ENCODE results near the gene REEP3. TPM values are rescaled to one million over a fixed set of nuclear protein-coding genes. Genes with fewer than 3 reads are reported as not detected.
A peak's percentile ranks its signal among the peaks of the same experiment; 100 is the strongest.

Gene REEP3
- total RNA-seq, 6 donors from 2014 or later: 23.6 to 63.9 (median 41.8) TPM

GRCh38 chr10:63481815-63482421 is 39.3 kb upstream of the REEP3 start:
- peak overlapping the region; percentile 28 to 66 (median 50) for H3K27ac ChIP-seq
- peak in 2 of 4 donors; percentile 78 to 83 for TF ChIP-seq EP300 (IDR thresholded peaks at IDR 0.05)
- no peak for TF ChIP-seq CTCF (IDR thresholded peaks at IDR 0.05)
- no peak overlapping the region for H3K4me3 ChIP-seq
- H3K36me3 ChIP-seq: no peaks in the 10 kb centered on the region
- ATAC-seq (ENCODE audit: low FRiP score in 2 of 2): peak; percentile 48 to 74
- H3K9me3 ChIP-seq: no peaks in the 10 kb centered on the region
- peaks cover 0 to 23% (median 8%) of the 10 kb centered on the region in 4 donors for H3K4me1 ChIP-seq
- no peak for DNase-seq
- 44 to 53% methylated on average over 6 of the region's 6 CpGs for WGBS, 2 donors
- H3K27me3 ChIP-seq: no peaks in the 10 kb centered on the region

- no peak for TF ChIP-seq CTCF (IDR thresholded peaks at IDR 0.05)
- DNase-seq (no peak), ATAC-seq (ENCODE audit: low FRiP score in 2 of 2) (no peak)
- no peaks in the 10 kb centered on the region for H3K9me3 ChIP-seq
- H3K27me3 ChIP-seq: no peaks in the 10 kb centered on the region
- H3K36me3 ChIP-seq: no peaks in the 10 kb centered on the region
- H3K4me3 ChIP-seq: no peak overlapping the region
- peaks cover 0 to 22% (median 8%) of the 10 kb centered on the region in 4 donors for H3K4me1 ChIP-seq
- WGBS, 2 donors: 100% methylated on average over 1 of the region's 1 CpG
- no peak overlapping the region for H3K27ac ChIP-seq
Observed at GRCh38 chr10:63483983-63484382, 37.2 kb upstream of the REEP3 start.

- WGBS, 2 donors: 84 to 91% methylated on average over 3 of the region's 3 CpGs
- H3K27me3 ChIP-seq: no peaks in the 10 kb centered on the region
- no peak for TF ChIP-seq POLR2A (IDR thresholded peaks at IDR 0.05)
- no peak for TF ChIP-seq CTCF (IDR thresholded peaks at IDR 0.05)
- TF ChIP-seq EP300 (IDR thresholded peaks at IDR 0.05): no peak
- no peak for TF ChIP-seq POLR2AphosphoS5 (IDR thresholded peaks at IDR 0.05)
- DNase-seq (no peak), ATAC-seq (ENCODE audit: low FRiP score in 2 of 2) (no peak)
- peaks cover 12 to 22% (median 16%) of the 10 kb centered on the region in 4 donors for H3K4me1 ChIP-seq
- H3K36me3 ChIP-seq: no peaks in the 10 kb centered on the region
- no peak overlapping the region for H3K4me3 ChIP-seq
- H3K9me3 ChIP-seq: no peaks in the 10 kb centered on the region
- H3K27ac ChIP-seq: no peak overlapping the region
Observed at GRCh38 chr10:63487990-63488389, 33.2 kb upstream of the REEP3 start.

GRCh38 chr10:63489838-63490237 is 31.4 kb upstream of the REEP3 start:
- 87 to 100% methylated on average over 2 to 3 of the region's 3 CpGs for WGBS, 2 donors
- H3K9me3 ChIP-seq: no peaks in the 10 kb centered on the region
- DNase-seq: no peak
- ATAC-seq (ENCODE audit: low FRiP score in 2 of 2): no peak
- no peak overlapping the region for H3K27ac ChIP-seq
- no peaks in the 10 kb centered on the region for H3K27me3 ChIP-seq
- no peak for TF ChIP-seq EP300 (IDR thresholded peaks at IDR 0.05)
- no peak for TF ChIP-seq POLR2A (IDR thresholded peaks at IDR 0.05)
- TF ChIP-seq POLR2AphosphoS5 (IDR thresholded peaks at IDR 0.05): no peak
- TF ChIP-seq CTCF (IDR thresholded peaks at IDR 0.05): no peak
- no peak overlapping the region for H3K4me3 ChIP-seq
- no peaks in the 10 kb centered on the region for H3K36me3 ChIP-seq
- peaks cover 12 to 17% (median 15%) of the 10 kb centered on the region in 4 donors for H3K4me1 ChIP-seq
